IPS-NIHi7 (cell line): ENCODE data around the gene GAS2.

Experiments
- DNase-seq: peaks from one replicate; pipeline ENCODE4 v3.0.0; 2012; ENCODE audit warnings: mixed read lengths; ENCODE audit errors: extremely low spot score

GAS2 gene

DNA sequence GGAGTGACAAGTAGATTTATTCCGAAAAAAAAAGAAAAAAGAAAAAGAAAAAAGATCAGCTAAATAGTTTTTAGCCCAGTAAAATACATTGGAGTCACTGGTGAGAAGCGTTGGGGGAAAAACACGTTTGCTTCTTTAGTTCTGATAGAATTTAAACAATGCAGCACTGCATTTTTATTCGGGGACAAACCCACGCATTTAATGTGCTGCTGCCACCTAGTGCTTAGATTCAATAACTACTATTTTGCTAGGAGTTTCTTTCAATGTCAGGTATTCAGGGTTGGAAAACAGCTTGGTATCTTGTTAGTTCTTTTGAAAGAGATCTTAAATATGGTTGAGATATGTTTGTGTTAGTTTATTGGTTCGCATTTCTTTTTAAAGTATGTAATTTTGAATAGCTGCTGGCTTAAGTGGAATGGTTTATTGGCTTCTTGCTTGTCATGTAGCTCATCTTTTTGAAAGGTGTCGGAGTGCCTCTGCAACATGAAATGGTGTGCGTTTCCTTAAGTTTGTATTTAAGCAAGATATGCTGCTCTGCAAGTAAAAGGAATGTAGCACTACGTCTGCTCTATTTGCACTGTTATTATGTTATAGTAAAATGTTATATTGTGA, 121.2 kb downstream of the GAS2 start:
- DNase-seq = peak; percentile 39

GRCh38 chr11:22792497-22792896, 126.1 kb downstream of the GAS2 start:
- no peak for DNase-seq

DNA sequence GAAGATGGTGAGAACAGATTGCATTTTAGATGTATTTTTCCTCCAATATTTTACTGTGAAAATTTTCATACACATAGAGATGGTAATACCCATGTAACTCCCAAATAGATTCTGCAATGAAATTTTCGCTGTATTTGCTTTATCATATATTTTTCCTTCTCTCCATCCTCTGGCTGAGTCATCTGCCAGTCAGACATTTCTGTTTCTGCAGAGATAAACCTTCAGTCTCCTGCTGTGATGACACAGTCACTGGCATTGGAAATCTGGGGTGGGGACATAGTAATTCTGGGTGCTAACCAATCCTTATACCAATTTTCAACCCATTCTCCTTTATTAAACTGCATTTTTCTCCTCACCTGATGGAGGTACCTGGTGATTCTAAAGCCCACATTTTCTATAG, 129.5 kb downstream of the GAS2 start:
- no peak for DNase-seq

DNA sequence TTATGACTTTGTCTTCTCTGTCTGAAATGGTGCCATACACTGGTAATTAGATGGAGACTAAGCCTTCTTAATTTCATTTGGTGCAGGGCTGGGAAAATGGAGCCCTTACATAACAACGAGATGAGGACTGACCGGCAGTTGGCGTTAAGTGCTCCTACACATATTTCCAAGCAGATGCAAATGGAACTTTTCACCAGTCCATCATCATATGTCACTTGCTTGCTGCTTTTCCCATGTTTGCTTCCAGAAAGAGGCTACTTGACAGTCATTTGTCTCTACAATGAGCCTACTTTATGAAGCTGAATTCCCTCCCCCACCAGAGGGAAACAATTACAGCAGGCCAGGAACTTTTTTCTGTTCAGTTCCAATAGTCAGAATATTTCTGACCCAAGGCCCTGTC, 130.6 kb downstream of the GAS2 start:
- no peak for DNase-seq

DNA sequence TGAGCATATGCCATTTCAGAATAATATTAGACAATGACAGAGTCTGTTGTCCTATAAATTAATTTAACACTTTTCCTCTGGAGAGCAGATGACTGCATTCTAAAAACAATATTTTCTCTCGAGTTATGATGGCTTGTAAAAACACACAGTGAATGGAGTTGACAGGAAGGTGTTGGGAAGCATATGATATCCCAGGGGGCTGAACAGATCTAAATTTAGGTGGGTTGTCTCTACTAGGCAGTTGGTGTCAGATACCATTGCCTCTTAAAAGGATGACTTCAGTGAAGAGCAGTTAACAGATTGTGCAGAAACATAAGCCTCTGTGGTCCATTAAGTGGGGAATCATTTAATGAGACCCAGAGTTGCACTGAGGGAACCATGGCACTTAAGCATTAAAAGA, 132.5 kb downstream of the GAS2 start:
- DNase-seq = no peak

GRCh38 chr11:22800482-22800881, 134.1 kb downstream of the GAS2 start:
- no peak for DNase-seq

GRCh38 chr11:22802861-22803260, 136.4 kb downstream of the GAS2 start:
- DNase-seq = no peak

GRCh38 chr11:22807391-22807790, 141.0 kb downstream of the GAS2 start:
- no peak for DNase-seq

- DNase-seq = no peak
These were observed 141.6 kb downstream of the GAS2 start for GRCh38 chr11:22807855-22808570.

DNA sequence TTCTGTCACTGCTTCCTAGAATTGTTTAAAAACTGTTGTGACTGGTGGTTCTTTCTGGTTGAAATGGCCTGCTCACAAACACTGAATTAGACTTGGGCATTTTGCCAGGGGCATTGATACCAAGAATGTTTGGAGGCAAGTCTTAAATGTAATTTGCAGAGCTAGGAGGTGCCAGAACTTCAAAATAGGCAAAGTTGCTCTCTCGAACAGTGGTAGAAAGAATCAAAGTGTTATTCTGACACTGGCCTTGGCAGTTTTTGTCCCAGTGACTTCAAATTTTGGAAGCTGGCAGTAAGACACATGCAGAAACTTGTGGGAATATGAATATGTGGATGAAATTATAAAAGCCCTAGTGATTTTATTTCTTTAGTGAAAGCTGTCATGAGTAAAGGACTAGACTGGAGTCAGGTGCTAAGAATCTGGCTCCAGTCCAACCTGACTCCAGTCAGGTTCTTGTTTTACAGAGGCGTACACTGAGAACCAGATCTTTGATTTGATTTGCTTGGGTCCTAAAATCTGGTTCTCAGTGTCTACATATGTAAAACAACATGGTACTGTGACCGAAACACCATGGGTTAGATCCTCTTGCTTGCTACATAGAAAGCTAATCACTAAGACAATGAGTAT, 142.3 kb downstream of the GAS2 start:
- DNase-seq = no peak

DNA sequence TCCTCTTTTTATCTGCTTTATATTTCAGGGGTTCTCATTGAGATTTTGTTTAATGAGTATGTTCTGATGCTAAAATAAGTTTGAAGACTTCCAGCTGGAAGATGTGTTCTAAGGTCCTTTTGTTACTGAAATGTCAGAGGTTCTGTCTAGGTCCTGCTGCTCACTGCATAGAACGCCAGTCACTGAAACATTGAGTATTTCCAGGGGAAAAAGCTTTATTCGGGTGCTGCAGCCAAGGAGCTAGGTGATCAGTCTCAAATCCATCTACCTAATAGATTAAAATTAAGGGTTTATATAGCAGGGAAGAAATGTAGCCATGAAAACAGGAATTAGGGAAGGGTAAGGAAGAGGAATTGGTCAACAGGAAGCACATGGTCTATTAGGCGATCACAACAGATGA, 143.5 kb downstream of the GAS2 start:
- DNase-seq = no peak

- DNase-seq = no peak
These were observed 155.8 kb downstream of the GAS2 start for GRCh38 chr11:22822203-22822602.

DNA sequence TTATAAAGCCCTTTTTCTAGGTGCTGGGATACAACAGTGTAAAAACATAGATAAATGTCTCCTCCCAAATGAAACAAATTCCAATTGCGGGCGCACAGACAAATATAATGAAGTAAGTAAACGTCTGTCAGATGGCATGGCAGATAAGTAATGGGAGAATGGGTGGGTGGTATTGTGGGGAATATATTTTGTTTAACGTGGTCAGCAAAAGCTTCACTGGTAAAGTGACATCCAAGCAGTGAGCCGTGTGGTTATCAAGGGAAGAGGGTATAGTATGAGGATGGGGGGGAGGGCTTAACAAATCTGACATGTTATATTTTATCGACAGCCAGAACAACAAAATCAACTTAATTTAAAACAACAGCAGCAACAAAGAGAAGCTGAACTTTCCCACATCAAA, 162.0 kb downstream of the GAS2 start:
- DNase-seq = no peak

DNA sequence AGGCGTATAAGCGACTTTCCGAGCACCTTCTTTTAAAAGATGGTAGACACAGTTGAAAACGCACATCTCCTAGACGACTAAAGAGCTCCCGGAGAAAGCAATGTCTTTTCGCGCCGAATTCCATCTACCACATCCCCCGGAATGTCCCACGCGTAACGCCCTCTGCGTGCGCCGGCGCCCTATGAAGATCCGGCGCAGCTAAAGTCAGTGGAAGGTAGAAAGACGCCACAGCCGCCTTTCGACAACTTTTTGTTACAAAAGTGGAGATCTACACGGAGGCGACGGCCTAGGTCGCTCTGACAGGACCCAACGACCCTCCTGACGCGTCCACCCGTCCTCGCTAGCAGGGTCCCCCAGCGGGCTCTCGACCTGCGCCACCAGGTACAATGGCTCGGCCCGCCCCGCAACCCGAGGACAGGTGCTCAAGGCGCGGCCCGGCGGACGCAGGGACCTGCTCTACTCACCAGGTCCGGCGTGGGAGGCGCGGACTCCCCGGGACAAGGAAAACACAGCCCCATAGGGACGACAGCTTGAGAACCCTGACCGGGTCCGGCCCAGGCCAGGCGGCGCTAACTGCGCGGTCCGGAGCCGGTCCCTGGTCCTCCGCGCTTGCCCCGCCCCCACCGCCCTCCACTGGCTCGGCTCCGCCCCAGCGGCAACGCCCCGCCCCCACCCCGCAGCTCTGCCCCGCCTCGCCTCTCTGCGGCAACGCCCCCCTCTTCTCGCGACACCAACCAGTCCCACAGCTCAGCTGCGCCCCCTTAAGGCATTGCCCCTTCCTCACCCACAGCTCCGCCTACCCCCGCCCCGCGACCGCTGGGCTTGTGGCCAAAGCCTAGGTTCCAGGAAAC, 163.0 kb downstream of the GAS2 start, which contains the start of gene SVIP:
Gene SVIP (minus strand): TSS at position 571 of the 851 bp plus-strand sequence. CDS start 53 bp downstream, at position 518.
- DNase-seq = peak; percentile 93

DNA sequence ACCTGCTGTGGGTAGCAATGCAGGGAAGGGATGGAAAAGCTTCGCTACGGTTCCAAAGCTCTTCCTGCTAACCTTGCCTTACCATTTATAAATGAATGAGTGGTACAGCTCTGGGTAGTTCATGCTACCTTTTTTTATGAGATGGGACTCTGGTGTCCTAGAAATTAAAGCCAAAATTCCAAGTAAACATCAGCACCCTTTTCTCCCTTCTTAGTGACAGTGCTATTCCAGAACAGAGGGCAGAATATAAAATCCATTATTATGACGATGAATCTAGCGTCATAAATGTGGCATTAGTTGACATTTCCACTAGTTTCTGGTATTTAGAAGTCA, 163.6 kb downstream of the GAS2 start:
- no peak for DNase-seq

- DNase-seq = no peak
These were observed 166.1 kb downstream of the GAS2 start for GRCh38 chr11:22832315-22833015.

GRCh38 chr11:22846726-22847125, 180.3 kb downstream of the GAS2 start:
- no peak for DNase-seq

- DNase-seq = no peak
These were observed 185.1 kb downstream of the GAS2 start for GRCh38 chr11:22851477-22851876.

GRCh38 chr11:22859756-22860155, 193.3 kb downstream of the GAS2 start:
- no peak for DNase-seq

GRCh38 chr11:22860241-22860640, 193.8 kb downstream of the GAS2 start, which contains the start of gene CCDC179:
Gene CCDC179 (minus strand): TSS chr11:22860474. CDS start chr11:22860421, 53 bp downstream.
- peak; percentile 7 for DNase-seq
